C4-2B (cell line): Measurements from ENCODE around the gene XBP1.
"Not testable (repeated sequence)": the region's sequence is repeated elsewhere in the genome, so short reads cannot be mapped to it uniquely, and the experiment has no call there.

Source experiments
- H3K27ac ChIP-seq: fragments of 450-650 bp; 2 replicates; pipeline ENCODE4 v1.5.1; 2017
- ZFX ChIP-seq: fragments of 450-650 bp; IDR thresholded peaks from 2 replicates; pipeline ENCODE4 v1.6.1; 2017
- TF ChIP-seq, protein P1 (sequence below): fragments of 450-650 bp; conservative IDR thresholded peaks from 2 replicates; pipeline ENCODE4 v1.5.1; 2017; ENCODE audit warnings: mild to moderate bottlenecking

Gene XBP1

DNA sequence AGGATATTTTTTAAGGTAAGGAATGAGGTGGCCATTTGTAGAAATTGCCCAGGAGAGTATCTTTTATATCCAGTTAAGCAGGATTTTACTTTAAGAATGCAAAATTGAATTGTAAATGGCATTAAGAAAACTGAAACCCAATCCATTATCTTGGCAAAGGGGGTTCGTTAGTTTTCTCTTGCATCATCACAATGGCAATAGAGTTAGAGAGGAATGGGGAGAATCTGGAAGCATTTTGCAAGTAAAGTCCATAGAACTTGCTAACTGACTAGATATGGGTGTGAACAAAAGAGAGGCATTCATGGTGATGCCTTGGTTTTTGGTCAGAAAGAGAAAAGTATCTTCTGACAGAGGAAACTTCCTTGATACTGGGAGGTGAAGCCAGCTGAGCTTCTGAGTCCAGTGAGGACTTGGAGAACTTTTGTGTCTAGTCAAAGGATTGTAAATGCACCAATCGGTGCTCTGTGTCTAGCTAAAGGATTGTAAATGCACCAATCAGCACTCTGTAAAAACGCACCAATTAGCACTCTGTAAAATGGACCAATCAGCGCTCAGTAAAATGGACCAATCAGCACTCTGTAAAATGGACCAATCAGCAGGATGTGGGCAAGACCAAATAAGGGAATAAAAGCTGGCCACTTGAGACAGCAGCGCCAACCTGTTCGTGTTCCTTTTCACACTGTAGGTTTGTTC, 31.5 kb downstream of the XBP1 start:
- TF ChIP-seq, protein P1, sequence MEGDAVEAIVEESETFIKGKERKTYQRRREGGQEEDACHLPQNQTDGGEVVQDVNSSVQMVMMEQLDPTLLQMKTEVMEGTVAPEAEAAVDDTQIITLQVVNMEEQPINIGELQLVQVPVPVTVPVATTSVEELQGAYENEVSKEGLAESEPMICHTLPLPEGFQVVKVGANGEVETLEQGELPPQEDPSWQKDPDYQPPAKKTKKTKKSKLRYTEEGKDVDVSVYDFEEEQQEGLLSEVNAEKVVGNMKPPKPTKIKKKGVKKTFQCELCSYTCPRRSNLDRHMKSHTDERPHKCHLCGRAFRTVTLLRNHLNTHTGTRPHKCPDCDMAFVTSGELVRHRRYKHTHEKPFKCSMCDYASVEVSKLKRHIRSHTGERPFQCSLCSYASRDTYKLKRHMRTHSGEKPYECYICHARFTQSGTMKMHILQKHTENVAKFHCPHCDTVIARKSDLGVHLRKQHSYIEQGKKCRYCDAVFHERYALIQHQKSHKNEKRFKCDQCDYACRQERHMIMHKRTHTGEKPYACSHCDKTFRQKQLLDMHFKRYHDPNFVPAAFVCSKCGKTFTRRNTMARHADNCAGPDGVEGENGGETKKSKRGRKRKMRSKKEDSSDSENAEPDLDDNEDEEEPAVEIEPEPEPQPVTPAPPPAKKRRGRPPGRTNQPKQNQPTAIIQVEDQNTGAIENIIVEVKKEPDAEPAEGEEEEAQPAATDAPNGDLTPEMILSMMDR, result no peak
- no peak for TF ChIP-seq ZFX
- H3K27ac ChIP-seq, result no peak overlapping the region

DNA sequence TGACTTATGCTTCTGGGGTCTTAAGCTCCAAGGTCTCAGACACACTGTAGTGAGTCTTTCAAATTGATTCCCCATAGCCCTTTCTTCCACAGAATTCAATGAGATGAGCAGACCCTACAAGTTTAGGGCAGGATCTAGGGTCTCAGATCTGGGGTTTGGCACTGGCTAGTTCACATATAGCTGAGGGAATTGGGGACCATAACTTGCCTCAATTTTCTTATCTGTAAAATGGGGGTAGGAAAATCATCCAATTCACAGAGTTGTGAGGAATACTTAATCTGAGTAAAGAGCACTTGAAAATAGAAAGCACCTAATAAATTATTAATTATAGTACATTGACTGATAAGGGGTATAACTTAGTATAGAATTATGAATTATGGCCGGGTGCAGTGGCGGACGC, 33.7 kb downstream of the XBP1 start:
- TF ChIP-seq, protein P1, result no peak
- TF ChIP-seq ZFX, result no peak

DNA sequence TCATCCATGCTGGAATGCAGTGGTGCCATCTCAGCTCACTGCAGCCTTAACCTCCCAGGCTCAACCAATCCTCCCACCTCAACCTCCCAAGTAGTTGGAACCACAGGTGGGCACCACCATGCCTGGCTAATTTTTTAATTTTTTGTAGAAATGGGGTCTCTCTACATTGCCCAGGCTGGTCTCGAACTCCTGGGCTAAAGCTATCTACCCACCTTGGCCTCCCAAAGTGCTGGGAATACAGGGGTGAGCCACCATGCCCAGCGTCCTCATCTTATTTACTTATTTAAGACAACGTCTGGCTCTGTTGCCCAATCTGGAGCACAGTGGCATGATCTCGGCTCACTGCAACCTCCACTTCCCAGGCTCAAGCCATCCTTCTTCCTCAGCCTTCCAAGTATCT, 38.4 kb downstream of the XBP1 start:
- not testable (repeated sequence) for H3K27ac ChIP-seq

More for the DNA sequence above, 33.7 kb downstream of the XBP1 start:
- H3K27ac ChIP-seq, result no peak overlapping the region

DNA sequence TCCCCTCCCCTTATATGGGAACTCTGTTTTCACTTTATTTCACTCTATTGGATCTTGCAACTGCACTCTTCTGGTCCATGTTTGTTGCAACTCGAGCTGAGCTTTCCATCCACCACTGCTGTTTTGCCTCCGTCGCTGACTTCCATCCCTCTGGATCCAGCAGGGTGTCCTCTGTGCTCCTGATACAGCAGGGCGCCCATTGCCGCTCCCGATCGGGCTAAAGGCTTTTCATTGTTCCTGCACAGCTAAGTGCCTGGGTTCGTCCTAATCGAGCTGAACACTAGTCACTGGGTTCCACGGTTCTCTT, 39.0 kb downstream of the XBP1 start:
- H3K27ac ChIP-seq, result no peak overlapping the region
- TF ChIP-seq ZFX, result no peak
- TF ChIP-seq, protein P1, result no peak

DNA sequence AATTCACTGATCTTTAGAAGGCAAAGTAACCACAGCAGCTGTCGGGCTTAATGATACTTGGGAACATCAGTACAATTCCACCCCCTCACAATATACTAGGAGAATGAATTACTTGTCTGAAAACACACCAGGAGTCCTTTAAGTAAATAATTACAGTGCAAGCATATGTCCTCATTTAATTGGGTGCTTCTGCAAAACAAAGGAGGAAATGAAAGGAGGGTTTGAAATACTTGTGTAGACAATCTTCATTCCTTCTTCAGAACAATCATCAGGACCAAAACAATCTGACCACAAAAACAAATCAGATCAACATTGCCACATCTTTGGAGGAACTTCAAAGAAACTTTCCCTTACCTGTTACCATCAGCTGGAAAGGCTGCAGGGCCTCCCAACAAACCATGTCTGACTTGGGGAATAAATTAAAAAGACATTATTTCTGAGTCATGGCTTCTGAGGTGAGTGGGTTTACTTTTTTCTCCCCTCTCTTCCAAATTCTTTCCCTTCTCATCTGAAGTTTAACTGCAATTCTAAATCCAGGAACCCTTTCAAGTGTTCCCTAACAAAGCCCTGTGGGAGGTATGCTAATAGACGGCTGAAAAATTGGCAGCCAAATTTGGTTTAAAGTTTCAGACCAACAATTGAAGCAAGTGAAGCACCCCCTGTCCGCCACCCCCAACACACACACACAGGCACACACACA, 40.4 kb downstream of the XBP1 start:
- H3K27ac ChIP-seq, result no peak overlapping the region

DNA sequence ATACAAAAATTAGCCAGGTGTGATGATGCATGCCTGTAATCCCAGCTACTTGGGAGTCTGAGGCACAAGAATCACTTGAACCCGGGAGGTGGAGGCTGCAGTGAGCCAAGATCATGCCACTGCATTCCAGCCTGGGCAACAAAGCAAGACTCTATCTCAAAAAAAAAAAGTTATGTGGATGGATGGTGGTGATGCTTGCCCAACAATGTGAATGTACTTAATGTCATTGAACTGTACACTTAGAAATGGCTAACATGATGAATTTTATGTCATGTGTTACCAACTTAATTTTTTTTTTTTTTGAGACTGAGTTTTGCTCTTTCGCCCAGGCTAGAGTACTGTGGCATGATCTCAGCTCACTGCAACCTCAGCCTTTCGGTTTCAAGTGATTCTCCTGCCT, 45.9 kb downstream of the XBP1 start:
- not testable (repeated sequence) for H3K27ac ChIP-seq

More for the DNA sequence above, 40.4 kb downstream of the XBP1 start:
- no peak for TF ChIP-seq ZFX
- TF ChIP-seq, protein P1, result no peak

DNA sequence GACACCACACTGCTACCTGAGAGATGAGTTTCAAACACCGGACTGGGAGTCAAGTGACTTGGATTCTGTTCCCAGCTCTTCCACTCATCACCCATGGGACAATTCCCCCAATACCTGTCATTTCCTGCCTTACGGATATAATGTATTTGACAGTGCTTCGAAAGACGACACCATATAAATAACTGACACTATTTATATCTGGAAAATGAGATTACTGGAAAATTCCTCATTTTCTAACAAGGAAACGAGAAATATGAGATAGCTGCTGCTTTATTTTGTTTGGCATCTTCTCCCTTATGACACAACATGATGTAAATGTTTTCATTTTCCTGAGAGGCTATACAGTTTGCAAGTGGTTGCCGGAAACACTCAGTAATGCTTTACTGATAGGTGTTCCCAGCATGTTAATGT, 49.9 kb downstream of the XBP1 start:
- no peak overlapping the region for H3K27ac ChIP-seq
- no peak for TF ChIP-seq ZFX
- TF ChIP-seq, protein P1, result no peak
